Measurements from ENCODE around the gene IFNA21.
"Not testable (repeated sequence)": the region's sequence is repeated elsewhere in the genome, so short reads cannot be mapped to it uniquely, and the experiment has no call there.

The IFNA21 gene
- long read RNA-seq, donor 1, result 0 reads
- long read RNA-seq, donor 2, result 0 reads
- long read RNA-seq, donor 3, result 0 reads
- long read RNA-seq, donor 4, partial matches to known transcripts, result 0 of 1 reads
- long read RNA-seq, donor 4, other reads (novel, unspliced or antisense), result 0 of 1 reads
- long read RNA-seq, donor 5, result 0 reads
- long read RNA-seq, donor 6, result 0 reads
- long read RNA-seq, donor 7, result 0 reads
- long read RNA-seq, donor 8, result 0 reads

GRCh38 chr9:21166560-21166959, at the start of gene IFNA21:
IFNA21 (minus strand) TSS chr9:21166660; CDS start chr9:21166612, 48 bp downstream.
- not testable (repeated sequence) for DNase-seq

- DNase-seq, result not testable (repeated sequence)
These were observed 47.2 kb upstream of the IFNA21 start for GRCh38 chr9:21213411-21214326.

DNA sequence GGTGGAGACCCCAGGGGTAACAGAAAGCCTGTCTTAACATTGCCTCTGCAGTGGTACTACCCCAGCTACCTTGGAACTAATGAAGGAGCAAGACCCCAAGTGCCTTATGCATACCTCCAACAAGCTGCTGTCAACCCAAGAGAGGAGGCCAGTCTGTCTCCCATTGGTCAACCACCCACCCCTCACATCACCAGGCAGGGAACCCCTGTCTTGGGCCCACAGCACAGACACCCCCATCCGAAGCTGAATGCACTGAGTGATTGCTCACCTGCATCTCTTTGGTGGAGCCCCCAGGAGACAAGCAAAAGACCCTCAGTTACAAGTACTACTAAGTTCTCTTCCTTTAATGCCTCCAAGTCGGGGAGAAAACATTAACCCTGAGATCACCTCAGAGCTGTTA, 45.7 kb upstream of the IFNA21 start:
- DNase-seq, result not testable (repeated sequence)

GRCh38 chr9:21210782-21211181, 44.3 kb upstream of the IFNA21 start:
- DNase-seq, result not testable (repeated sequence)

GRCh38 chr9:21210311-21210710, 43.9 kb upstream of the IFNA21 start:
- DNase-seq, result no peak

- not testable (repeated sequence) for DNase-seq
These were observed 40.6 kb upstream of the IFNA21 start, which contains the start of gene IFNA10 for GRCh38 chr9:21207043-21207442. IFNA10 (minus strand) TSS chr9:21207143; CDS start chr9:21207097, 46 bp downstream.

DNA sequence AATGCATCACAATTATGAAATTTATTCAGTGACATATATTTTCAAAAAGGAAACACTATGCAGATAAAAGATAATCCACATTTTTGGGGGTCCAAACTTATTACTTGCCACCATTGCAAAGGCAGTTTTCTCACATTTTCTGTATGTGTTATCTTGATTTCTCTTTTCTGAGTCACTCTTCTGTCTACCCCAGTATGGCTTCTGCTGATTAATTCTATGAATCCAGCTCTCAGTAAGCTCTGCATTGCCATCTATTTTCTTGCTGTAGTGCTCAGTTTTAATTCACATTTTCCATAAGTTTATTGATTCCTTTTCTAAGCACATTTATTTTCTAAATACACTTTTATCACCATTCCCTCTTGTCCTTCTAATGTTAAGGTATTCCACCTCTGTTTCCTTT, 38.7 kb upstream of the IFNA21 start:
- DNase-seq, result no peak

- DNase-seq, result not testable (repeated sequence)
These were observed 35.6 kb upstream of the IFNA21 start, which contains the start of gene IFNA7 for GRCh38 chr9:21202105-21202504. IFNA7 (minus strand) TSS chr9:21202205; CDS start chr9:21202165, 40 bp downstream.

DNA sequence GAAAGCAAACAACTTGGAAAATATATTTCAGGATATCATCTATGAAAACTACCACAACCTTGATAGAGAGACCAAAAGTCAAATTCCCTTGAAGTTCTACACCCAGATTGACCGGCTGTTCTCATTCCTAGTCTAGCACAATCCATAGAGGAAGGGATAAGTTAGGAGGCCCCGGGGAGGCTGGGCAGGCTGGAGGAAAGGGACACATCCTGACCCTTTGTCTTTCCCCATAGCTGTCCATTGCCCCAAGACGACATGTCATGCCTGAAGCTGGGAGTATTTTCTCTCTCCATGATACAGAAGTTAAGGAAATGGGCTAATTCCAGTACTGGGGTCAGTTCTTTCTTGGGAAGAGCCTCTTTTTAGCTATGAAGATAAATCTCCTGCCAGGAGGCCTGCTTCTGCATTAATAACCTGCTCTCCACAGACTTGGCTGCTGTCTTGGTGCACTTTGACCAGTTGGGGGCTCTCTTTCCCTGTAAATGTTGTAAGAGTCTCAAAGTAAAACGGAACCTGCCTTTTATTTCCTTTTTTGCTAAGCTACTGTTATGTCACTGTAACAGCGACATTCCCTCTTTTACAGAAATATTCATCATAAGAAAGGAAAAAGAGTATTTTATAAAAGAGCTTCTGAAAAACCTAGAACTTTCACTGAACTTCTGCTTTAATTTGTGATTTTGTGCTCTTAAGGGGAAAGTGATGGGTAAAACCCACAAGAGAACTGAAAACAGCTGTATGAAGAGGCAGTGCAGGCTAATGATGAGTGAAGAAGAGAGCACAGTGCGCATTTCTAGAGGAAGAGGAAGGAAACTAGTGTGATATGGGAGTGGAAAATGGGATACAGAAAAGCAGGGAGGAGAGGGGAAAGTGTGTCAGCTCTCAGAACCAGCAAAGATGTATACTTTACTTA, 28.7 kb upstream of the IFNA21 start:
- DNase-seq, result peak; percentile 2

- not testable (repeated sequence) for DNase-seq
These were observed 21.0 kb upstream of the IFNA21 start, which contains the start of gene IFNA4 for GRCh38 chr9:21187487-21187886. IFNA4 (minus strand) TSS chr9:21187587; CDS start chr9:21187531, 56 bp downstream.

DNA sequence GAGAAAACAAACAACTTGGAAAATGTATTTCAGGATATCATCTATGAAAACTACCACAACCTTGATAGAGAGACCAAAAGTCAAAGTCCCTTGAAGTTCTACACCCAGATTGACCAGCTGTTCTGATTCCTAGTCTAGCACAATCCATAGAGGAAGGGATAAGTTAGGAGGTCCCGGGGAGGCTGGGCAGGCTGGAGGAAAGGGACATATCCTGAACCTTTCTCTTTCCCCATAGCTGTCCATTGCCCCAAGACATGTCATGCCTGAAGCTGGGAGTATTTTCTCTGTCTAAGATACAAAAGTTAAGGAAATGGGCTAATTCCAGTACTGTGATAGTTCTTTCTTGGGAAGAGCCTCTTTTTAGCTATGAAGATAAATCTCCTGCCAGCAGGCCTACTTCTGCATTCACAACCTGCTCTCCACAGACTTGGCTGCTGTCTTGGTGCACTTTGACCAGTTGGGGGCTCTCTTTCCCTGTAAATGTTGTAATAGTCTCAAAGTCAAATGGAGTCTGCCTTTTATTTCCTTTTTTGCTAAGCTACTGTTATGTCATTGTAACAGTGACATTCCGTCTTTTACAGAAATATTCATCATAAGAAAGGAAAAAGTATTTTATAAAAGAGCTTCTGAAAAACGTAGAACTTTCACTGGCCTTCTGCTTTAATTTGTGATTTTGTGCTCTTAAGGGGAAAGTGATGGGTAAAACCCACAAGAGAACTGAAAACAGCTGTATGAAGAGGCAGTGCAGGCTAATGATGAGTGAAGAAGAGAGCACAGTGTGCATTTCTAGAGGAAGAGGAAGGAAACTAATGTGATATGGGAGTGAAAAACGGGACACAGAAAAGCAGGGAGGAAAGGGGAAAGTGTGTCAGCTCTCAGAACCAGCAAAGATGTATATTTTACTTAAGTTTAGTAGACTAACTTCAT, 16.6 kb upstream of the IFNA21 start:
- DNase-seq, result not testable (repeated sequence)

- DNase-seq, result no peak
These were observed 8.2 kb upstream of the IFNA21 start for GRCh38 chr9:21174671-21175070.

DNA sequence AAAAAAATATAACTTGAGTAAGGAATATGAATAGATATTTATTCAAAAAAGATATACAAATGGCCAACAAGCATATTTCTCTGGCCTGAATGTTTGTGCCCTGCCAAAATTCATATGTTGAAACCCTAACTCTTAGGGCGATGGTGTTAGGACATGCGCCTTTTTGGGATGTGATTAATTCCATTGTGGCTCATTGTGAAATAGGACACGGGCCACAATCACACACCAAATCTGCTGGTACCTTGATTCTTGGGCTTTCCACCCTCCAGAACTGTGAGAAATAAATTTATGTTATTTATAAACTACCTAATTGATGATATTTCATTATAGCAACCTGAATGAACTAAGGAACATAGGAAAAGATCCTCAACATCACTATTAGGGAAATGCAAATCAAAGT, 5.7 kb upstream of the IFNA21 start:
- DNase-seq, result no peak

GRCh38 chr9:21171351-21171750, 4.9 kb upstream of the IFNA21 start:
- DNase-seq, result no peak

- no peak for DNase-seq
These were observed 944 bp downstream of the IFNA21 start for GRCh38 chr9:21165516-21165915.

GRCh38 chr9:21160178-21160577, 6.3 kb downstream of the IFNA21 start:
- DNase-seq, result no peak

GRCh38 chr9:21155501-21155900, 11.0 kb downstream of the IFNA21 start:
- DNase-seq, result no peak

- no peak for DNase-seq
These were observed 12.3 kb downstream of the IFNA21 start for GRCh38 chr9:21154018-21154608.

- no peak for DNase-seq
These were observed 13.0 kb downstream of the IFNA21 start for GRCh38 chr9:21153336-21154017.

DNA sequence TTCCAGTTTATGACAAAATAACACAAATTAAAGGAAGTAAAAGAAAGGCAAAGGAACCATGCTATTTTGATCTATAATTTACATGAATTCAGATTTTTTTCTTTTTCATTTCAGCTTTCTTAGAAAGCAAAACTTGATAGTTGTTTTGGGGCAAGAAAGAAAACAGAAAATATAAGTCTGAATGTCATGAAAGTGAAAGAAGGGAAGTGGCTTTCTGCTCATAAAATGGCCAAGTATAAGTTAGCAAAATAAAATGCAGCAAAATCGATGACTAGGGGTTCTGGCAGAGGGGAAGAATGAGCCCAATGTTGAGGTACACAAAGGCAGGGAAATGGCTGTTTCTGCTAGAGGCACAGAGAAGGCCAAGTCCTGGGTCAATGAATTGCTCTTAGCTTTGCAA, 21.9 kb downstream of the IFNA21 start:
- DNase-seq, result no peak
